Calu3 (cell line): ENCODE measurements around the gene ADH6. TPM values are rescaled to one million over a fixed set of nuclear protein-coding genes. Genes with fewer than 3 reads are reported as not detected.

Source experiments
- BruUV-seq: library from RNA; stranded (reverse); fragments of 400-500 nt; replicated peaks from 2 replicates; lab custom pipeline; 2021; lab: Mats Ljungman, UMichigan
- CTCF ChIA-PET: fragments of 300-600 bp; sonication (Branson Sonifier 250); formaldehyde crosslinking; loops from one replicate; lab custom pipeline; 2022; ENCODE audit warnings: antibody characterized with exemption; lab: Charles Lee
- DNase-seq: peaks from one replicate; pipeline ENCODE4 v3.0.0; 2022
- H3K27ac Mint-ChIP-seq: one replicate; pipeline ENCODE4 v1.8.0; 2022; ENCODE audit warnings: mixed read lengths; ENCODE audit not compliant: unreplicated experiment
- H3K27me3 Mint-ChIP-seq: one replicate; pipeline ENCODE4 v1.8.0; 2022; ENCODE audit warnings: mixed read lengths; ENCODE audit not compliant: unreplicated experiment
- H3K36me3 Mint-ChIP-seq: one replicate; pipeline ENCODE4 v1.8.0; 2022; ENCODE audit warnings: mild to moderate bottlenecking, moderate library complexity, mixed read lengths; ENCODE audit not compliant: insufficient read depth, unreplicated experiment
- H3K4me1 Mint-ChIP-seq: one replicate; pipeline ENCODE4 v1.8.0; 2022; ENCODE audit warnings: mild to moderate bottlenecking, low read depth, mixed read lengths; ENCODE audit not compliant: unreplicated experiment
- H3K4me3 Mint-ChIP-seq: one replicate; pipeline ENCODE4 v1.8.0; 2022; ENCODE audit warnings: mild to moderate bottlenecking, low read depth, moderate library complexity, mixed read lengths; ENCODE audit not compliant: unreplicated experiment
- H3K9me3 Mint-ChIP-seq: one replicate; pipeline ENCODE4 v1.8.0; 2022; ENCODE audit warnings: low read depth, mixed read lengths; ENCODE audit not compliant: unreplicated experiment
- intact Hi-C: fragments of 100-400 bp; cut with micrococcal nuclease; formaldehyde crosslinking; loops from one replicate; pipeline ENCODE4 v1.10.0; 2022; ENCODE audit not compliant: unreplicated experiment
- total RNA-seq: library from RNA; stranded (reverse); gene quantifications from 2 replicates; pipeline ENCODE4 v1.2.3, GENCODE V29; 2022
- TF ChIP-seq, protein P1 (sequence below): fragments of 200-600 bp; IDR thresholded peaks from one replicate; pipeline ENCODE4 v1.8.0; 2022; ENCODE audit warnings: antibody characterized with exemption; ENCODE audit not compliant: unreplicated experiment

Gene ADH6
- total RNA-seq, 1 experiment from 2014 or later, result 1.6 TPM

DNA sequence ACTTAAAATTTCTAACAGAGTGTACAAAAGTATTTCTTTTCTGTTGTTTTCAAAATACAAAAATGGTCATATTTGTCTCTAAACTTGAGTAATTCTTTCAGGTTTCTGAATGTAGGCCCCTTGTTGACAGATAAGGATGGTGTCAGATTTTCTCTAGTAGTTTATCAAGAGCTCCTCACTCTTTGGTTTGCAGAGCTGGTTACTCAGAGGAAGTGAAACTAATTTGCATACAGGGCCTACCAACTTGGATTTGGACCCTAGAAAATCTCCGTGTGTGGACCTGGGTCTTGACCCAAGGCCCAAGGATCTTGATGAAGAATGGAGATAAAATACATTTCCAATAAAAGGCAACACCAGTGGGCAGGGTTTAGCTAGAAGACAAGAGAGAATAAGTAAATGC lies 433 bp upstream of the ADH6 start:
- no peak for DNase-seq
- Mint-ChIP-seq H3K27ac (no peak overlapping the region), H3K36me3 (no peaks in the 10 kb centered on the region), H3K9me3 (no peaks in the 10 kb centered on the region), H3K4me1 (peaks cover 16% of the 10 kb centered on the region), H3K27me3 (no peaks in the 10 kb centered on the region), H3K4me3 (no peak overlapping the region)
- CTCF ChIA-PET, result no interaction called here
- BruUV-seq, result no TSS peak
- TF ChIP-seq, protein P1, sequence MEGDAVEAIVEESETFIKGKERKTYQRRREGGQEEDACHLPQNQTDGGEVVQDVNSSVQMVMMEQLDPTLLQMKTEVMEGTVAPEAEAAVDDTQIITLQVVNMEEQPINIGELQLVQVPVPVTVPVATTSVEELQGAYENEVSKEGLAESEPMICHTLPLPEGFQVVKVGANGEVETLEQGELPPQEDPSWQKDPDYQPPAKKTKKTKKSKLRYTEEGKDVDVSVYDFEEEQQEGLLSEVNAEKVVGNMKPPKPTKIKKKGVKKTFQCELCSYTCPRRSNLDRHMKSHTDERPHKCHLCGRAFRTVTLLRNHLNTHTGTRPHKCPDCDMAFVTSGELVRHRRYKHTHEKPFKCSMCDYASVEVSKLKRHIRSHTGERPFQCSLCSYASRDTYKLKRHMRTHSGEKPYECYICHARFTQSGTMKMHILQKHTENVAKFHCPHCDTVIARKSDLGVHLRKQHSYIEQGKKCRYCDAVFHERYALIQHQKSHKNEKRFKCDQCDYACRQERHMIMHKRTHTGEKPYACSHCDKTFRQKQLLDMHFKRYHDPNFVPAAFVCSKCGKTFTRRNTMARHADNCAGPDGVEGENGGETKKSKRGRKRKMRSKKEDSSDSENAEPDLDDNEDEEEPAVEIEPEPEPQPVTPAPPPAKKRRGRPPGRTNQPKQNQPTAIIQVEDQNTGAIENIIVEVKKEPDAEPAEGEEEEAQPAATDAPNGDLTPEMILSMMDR, result no peak
- intact Hi-C loops, result no loop called here

DNA sequence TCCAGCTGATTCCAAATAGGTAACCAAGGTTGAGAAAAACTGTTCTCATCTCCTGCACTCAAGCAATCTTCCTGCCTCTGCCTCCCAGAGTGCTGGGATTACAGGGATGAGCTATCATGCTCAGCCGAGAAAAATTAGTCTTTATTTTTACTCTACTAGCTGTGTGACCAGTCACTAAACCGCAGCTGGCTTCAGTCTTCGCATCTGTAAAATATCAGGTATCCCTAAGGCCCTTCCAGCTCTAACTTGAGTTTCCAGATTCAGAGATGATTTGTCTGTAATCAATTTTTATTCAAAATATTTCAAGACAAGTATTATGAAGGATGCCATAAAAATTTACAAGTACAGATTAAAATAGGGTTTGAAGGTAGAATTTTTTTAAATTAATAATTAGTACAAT lies 3.5 kb downstream of the ADH6 start:
- peaks cover 16% of the 10 kb centered on the region for H3K4me1 Mint-ChIP-seq
- no peaks in the 10 kb centered on the region for H3K36me3 Mint-ChIP-seq
- no peak overlapping the region for H3K27ac Mint-ChIP-seq
- no peaks in the 10 kb centered on the region for H3K9me3 Mint-ChIP-seq
- no peak overlapping the region for H3K4me3 Mint-ChIP-seq
- TF ChIP-seq, protein P1, result no peak
- intact Hi-C loops, result no loop called here
- no peak for DNase-seq
- H3K27me3 Mint-ChIP-seq, result no peaks in the 10 kb centered on the region
- CTCF ChIA-PET, result interaction anchor here (0.6 kb wide), 1 partner anchor 243 kb away, joined by 5 read pairs; no protein-coding TSS in a partner anchor
- BruUV-seq, result no TSS peak

DNA sequence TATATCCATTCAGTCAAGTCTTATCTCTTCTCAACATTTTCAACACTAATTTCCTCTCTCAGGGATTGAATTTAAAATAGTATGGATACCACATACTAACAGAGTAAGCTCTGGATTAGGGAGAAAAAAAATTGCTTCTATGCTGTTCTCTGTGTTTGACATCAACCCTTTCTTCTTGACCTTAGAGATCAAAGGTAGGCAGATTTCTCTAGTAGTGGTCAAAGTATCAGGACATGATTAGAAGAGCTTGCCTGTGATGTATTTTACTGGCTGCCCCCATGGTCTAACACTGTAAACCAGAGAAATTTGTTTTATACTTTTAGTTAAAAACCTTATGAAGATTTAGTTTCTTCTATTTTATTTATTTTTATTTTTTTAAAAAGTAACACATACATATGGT lies 8.3 kb downstream of the ADH6 start:
- intact Hi-C loops, result no loop called here
- BruUV-seq, result no TSS peak
- H3K9me3 Mint-ChIP-seq, result no peaks in the 10 kb centered on the region
- H3K4me3 Mint-ChIP-seq, result no peak overlapping the region
- H3K27me3 Mint-ChIP-seq, result no peaks in the 10 kb centered on the region
- no peak overlapping the region for H3K27ac Mint-ChIP-seq
- H3K36me3 Mint-ChIP-seq, result no peaks in the 10 kb centered on the region
- TF ChIP-seq, protein P1, result no peak
- H3K4me1 Mint-ChIP-seq, result no peaks in the 10 kb centered on the region
- CTCF ChIA-PET, result no interaction called here
- no peak for DNase-seq

GRCh38 chr4:99209671-99210070 lies 9.4 kb downstream of the ADH6 start:
- no TSS peak for BruUV-seq
- no peaks in the 10 kb centered on the region for H3K27me3 Mint-ChIP-seq
- CTCF ChIA-PET, result no interaction called here
- no peak for DNase-seq
- no peak overlapping the region for H3K27ac Mint-ChIP-seq
- TF ChIP-seq, protein P1, result no peak
- intact Hi-C loops, result no loop called here
- no peak overlapping the region for H3K4me3 Mint-ChIP-seq
- no peaks in the 10 kb centered on the region for H3K4me1 Mint-ChIP-seq
- H3K9me3 Mint-ChIP-seq, result no peaks in the 10 kb centered on the region
- H3K36me3 Mint-ChIP-seq, result no peaks in the 10 kb centered on the region
